AG04449 (cell line): ENCODE results near the gene RANBP9.

ENCODE experiments used
- CTCF ChIA-PET: fragments of 350-600 bp; formaldehyde crosslinking; extraction: SDS; loops from one replicate; lab custom pipeline; 2021; ENCODE audit warnings: antibody characterized with exemption; lab: Yijun Ruan, JAX
- POLR2A ChIA-PET: fragments of 400-600, 350-600 bp; formaldehyde crosslinking; extraction: SDS; loops from one replicate; lab custom pipeline; 2020; ENCODE audit warnings: antibody characterized with exemption, inconsistent platforms; lab: Yijun Ruan, JAX
- DNase-seq: peaks from one replicate; pipeline ENCODE4 v3.0.0-alpha.2; 2010; ENCODE audit warnings: low read depth, low spot score
- H3K4me3 ChIP-seq: 2 replicates; pipeline ENCODE4 v1.5.1; 2011; ENCODE audit warnings: low read depth, mild to moderate bottlenecking, control low read depth, low read length
- TF ChIP-seq, protein P1 (sequence below): IDR thresholded peaks from one replicate; pipeline ENCODE4 v1.5.1; 2011; ENCODE audit warnings: mild to moderate bottlenecking, moderate library complexity, low read length, control low read depth, inconsistent platforms; ENCODE audit not compliant: insufficient read depth; ENCODE audit errors: missing control alignments

The RANBP9 gene

GRCh38 chr6:13586603-13587542, 124.8 kb downstream of the RANBP9 start:
- H3K4me3 ChIP-seq = no peak overlapping the region
- ChIA-PET CTCF (interaction anchor here (1.2 to 7.3 kb wide), 2 partner anchors 12 to 28 kb away, joined by 3 to 49 read pairs; partner anchors contain the start of genes NOL7 and SIRT5), POLR2A (no interaction called here)
- TF ChIP-seq, protein P1, sequence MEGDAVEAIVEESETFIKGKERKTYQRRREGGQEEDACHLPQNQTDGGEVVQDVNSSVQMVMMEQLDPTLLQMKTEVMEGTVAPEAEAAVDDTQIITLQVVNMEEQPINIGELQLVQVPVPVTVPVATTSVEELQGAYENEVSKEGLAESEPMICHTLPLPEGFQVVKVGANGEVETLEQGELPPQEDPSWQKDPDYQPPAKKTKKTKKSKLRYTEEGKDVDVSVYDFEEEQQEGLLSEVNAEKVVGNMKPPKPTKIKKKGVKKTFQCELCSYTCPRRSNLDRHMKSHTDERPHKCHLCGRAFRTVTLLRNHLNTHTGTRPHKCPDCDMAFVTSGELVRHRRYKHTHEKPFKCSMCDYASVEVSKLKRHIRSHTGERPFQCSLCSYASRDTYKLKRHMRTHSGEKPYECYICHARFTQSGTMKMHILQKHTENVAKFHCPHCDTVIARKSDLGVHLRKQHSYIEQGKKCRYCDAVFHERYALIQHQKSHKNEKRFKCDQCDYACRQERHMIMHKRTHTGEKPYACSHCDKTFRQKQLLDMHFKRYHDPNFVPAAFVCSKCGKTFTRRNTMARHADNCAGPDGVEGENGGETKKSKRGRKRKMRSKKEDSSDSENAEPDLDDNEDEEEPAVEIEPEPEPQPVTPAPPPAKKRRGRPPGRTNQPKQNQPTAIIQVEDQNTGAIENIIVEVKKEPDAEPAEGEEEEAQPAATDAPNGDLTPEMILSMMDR = no peak
- no peak for DNase-seq

- DNase-seq = no peak
- ChIA-PET CTCF (interaction anchor here (1.3 kb wide), 1 partner anchor 12 kb away, joined by 3 read pairs; no protein-coding TSS in a partner anchor), POLR2A (no interaction called here)
- no peak overlapping the region for H3K4me3 ChIP-seq
- TF ChIP-seq, protein P1 = no peak
These were observed 129.9 kb downstream of the RANBP9 start for GRCh38 chr6:13581700-13582229.

- no peak for DNase-seq
- ChIA-PET CTCF (interaction anchor here (0.7 to 1.2 kb wide), 2 partner anchors 14 to 35 kb away, joined by 3 read pairs; partner anchors contain the start of gene NOL7), POLR2A (no interaction called here)
- no peak overlapping the region for H3K4me3 ChIP-seq
- TF ChIP-seq, protein P1 = no peak
These were observed 131.7 kb downstream of the RANBP9 start for GRCh38 chr6:13579911-13580310.

- POLR2A ChIA-PET = no interaction called here
- TF ChIP-seq, protein P1 = no peak
- no peak for DNase-seq
- CTCF ChIA-PET = no interaction called here
- H3K4me3 ChIP-seq = no peak overlapping the region
These were observed 133.7 kb downstream of the RANBP9 start for GRCh38 chr6:13577926-13578325.

DNA sequence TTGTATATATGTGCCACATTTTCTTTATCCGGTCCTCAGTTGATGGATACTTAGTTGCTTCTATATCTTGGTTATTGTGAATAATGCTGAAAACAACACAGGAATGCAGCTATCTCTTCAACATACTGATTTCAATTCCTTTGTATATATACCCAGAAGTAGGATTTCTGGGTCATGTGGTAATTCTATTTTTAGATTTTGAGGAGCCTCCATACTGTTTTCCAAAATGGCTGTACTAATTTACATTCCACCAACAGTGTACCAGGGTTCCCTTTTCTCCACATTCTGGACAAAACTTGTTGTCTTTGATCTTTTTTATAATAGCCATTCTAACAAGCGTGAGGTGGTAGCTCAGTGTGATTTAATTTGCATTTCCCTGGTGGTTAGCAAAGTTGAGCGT, 135.6 kb downstream of the RANBP9 start:
- ChIA-PET POLR2A (no interaction called here), CTCF (interaction anchor here (0.7 to 5.2 kb wide), 20 partner anchors 7 to 244 kb away, joined by 3 to 65 read pairs (median 12); partner anchors contain the start of gene NOL7)
- no peak overlapping the region for H3K4me3 ChIP-seq
- TF ChIP-seq, protein P1 = no peak
- no peak for DNase-seq

GRCh38 chr6:13575377-13575775, 136.3 kb downstream of the RANBP9 start:
- POLR2A ChIA-PET = interaction anchor here (0.6 to 1.7 kb wide), 5 partner anchors 40 to 273 kb away, joined by 3 to 9 read pairs (median 3); partner anchors contain the start of gene NOL7
- H3K4me3 ChIP-seq = peak overlapping the region; percentile 80
- TF ChIP-seq, protein P1 = peak; percentile 57
- CTCF ChIA-PET = interaction anchor here (0.5 to 5.2 kb wide), 42 partner anchors 8 to 1892 kb away, joined by 3 to 65 read pairs (median 5); partner anchors contain the start of genes GFOD1, NOL7 and TBC1D7
- DNase-seq = no peak
